22Rv1 (cell line): ENCODE results near the gene TAOK3.

Experiments
- CTCF ChIP-seq: fragments of 450-650 bp; IDR thresholded peaks from 2 replicates; pipeline ENCODE4 v1.5.1; 2017; ENCODE audit warnings: mild to moderate bottlenecking
- ZFX ChIP-seq: fragments of 450-650 bp; IDR thresholded peaks from 2 replicates; pipeline ENCODE4 v1.6.1; 2017; ENCODE audit warnings: antibody characterized with exemption, borderline replicate concordance

- no peak for TF ChIP-seq CTCF
- TF ChIP-seq ZFX = no peak
These were observed 60.1 kb downstream of the TAOK3 start for GRCh38 chr12:118312578-118312977.
